ENCODE data around the gene MTPN.

The MTPN gene

DNA sequence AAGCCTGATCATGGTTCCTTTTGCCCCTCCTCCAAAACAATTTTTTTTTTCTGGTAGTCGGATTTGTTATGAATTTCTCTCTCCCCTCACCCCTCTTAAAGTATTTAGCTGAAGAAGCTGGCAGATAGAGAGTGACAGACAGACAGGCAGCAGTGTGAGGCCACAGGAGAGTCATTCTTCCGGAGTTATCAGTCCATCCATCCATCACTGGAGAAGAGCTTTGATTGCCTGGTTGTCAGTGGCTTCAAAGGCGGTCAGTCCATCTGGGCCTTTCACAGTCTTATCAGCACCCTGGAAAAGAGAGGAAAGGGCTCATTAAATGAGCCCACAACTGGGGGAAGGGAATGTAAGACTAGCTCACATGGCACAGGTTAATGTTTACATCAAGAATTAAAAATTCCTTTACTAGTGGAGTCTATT is 47.4 kb downstream of the MTPN start:
- TF ChIP-seq, protein P1, sequence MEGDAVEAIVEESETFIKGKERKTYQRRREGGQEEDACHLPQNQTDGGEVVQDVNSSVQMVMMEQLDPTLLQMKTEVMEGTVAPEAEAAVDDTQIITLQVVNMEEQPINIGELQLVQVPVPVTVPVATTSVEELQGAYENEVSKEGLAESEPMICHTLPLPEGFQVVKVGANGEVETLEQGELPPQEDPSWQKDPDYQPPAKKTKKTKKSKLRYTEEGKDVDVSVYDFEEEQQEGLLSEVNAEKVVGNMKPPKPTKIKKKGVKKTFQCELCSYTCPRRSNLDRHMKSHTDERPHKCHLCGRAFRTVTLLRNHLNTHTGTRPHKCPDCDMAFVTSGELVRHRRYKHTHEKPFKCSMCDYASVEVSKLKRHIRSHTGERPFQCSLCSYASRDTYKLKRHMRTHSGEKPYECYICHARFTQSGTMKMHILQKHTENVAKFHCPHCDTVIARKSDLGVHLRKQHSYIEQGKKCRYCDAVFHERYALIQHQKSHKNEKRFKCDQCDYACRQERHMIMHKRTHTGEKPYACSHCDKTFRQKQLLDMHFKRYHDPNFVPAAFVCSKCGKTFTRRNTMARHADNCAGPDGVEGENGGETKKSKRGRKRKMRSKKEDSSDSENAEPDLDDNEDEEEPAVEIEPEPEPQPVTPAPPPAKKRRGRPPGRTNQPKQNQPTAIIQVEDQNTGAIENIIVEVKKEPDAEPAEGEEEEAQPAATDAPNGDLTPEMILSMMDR (IDR thresholded peaks at IDR 0.05; ENCODE audit: insufficient read depth, low read length, missing control alignments), result no peak
- ChIA-PET CTCF (interaction anchor here (1.1 to 1.3 kb wide), 2 partner anchors 11 to 284 kb away, joined by 3 to 4 read pairs; no protein-coding TSS in a partner anchor), POLR2A (no interaction called here)
- H3K4me3 ChIP-seq (ENCODE audit: low read depth, low read length), result no peak overlapping the region
- DNase-seq (ENCODE audit: low read depth, low spot score), result no peak

DNA sequence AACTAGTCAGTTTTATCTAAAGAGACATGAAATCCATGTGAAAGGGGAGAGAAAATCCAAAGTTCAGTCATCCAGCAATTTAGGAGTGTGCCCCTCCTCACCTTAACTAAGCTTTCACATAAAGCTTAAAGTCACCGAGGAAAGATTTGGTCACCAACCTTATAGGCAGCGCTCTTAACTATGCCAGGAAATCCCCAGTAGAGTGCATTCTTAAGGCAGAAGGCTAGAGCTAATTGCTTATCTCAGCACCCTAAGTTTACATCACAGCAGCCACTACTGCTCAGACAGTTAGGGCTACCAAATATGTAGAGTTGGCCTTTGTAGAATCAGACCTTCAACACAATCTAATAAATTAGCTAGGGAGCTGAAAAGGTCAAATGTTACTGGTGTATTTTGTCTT is 47.9 kb downstream of the MTPN start:
- ChIA-PET POLR2A (no interaction called here), CTCF (interaction anchor here (1.3 kb wide), 1 partner anchor 283 kb away, joined by 4 read pairs; no protein-coding TSS in a partner anchor)
- TF ChIP-seq, protein P1 (IDR thresholded peaks at IDR 0.05; ENCODE audit: insufficient read depth, low read length, missing control alignments), result no peak
- DNase-seq (ENCODE audit: low read depth, low spot score), result no peak
- no peak overlapping the region for H3K4me3 ChIP-seq (ENCODE audit: low read depth, low read length)

DNA sequence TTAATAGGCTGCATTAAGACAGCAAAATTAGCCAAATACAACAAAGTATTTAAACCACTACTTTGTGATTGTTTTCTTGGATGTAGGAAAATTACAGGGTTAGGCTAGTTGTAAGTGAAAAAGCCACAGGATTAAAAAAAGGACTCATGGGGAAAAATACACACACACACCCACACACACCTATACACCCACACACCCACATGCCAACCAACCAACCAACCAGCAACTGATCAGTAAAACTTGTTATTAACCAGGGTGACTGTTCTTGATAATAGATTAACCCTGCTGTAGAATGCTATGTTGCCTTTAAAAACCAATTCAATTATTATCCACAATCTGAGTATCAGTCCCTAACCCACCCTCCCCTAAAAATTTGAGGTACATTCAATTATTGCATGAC is 49.0 kb downstream of the MTPN start:
- TF ChIP-seq, protein P1 (IDR thresholded peaks at IDR 0.05; ENCODE audit: insufficient read depth, low read length, missing control alignments), result no peak
- no peak for DNase-seq (ENCODE audit: low read depth, low spot score)
- H3K4me3 ChIP-seq (ENCODE audit: low read depth, low read length), result no peak overlapping the region
- ChIA-PET CTCF (interaction anchor here (1.3 kb wide), 1 partner anchor 282 kb away, joined by 4 read pairs; no protein-coding TSS in a partner anchor), POLR2A (no interaction called here)

DNA sequence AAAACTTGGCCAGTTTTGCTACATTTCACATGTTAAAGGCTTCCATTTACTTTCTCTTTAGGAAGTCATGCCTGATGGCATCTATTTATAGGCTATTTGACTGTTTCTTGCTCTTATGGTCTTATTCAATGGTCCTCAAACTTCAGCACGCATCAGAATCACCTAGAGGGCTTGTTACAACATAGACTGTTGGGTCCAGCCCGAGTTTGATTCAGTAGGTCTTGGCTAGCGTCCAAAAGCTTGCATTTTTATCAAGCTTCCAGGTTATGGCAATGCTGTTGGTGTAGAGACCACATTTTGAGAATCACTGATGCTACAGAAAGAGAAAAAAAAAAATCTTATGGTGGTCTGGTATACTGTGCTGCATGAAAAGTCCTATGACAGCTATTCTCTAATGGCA is 51.9 kb downstream of the MTPN start:
- ChIA-PET CTCF (no interaction called here), POLR2A (interaction anchor here (0.7 kb wide), 1 partner anchor 510 kb away, joined by 3 read pairs; no protein-coding TSS in a partner anchor)
- DNase-seq (ENCODE audit: low read depth, low spot score), result no peak
- no peak overlapping the region for H3K4me3 ChIP-seq (ENCODE audit: low read depth, low read length)
- TF ChIP-seq, protein P1 (IDR thresholded peaks at IDR 0.05; ENCODE audit: insufficient read depth, low read length, missing control alignments), result no peak

DNA sequence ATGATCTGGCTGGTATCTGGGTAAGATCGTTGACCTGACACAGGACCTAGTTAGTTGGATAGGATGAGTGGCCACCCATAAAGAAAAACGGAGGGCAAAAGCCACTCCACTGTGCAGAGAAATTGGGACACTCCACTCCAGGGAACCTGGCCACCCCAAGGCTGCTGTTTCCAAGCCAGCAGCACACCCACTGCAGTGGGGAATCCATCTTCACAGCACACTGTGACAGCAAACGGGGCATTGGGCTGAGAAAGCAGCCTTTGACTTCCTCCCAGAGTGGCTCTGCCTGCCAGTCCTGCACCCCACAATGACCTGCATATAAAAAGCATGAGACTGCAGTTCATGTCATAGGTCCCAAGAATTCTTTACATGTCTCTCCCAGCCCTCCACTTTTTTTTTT is 52.9 kb downstream of the MTPN start:
- no peak for DNase-seq (ENCODE audit: low read depth, low spot score)
- POLR2A ChIA-PET, result interaction anchor here (0.7 kb wide), 1 partner anchor 511 kb away, joined by 3 read pairs; no protein-coding TSS in a partner anchor
- CTCF ChIA-PET, result no interaction called here
- no peak overlapping the region for H3K4me3 ChIP-seq (ENCODE audit: low read depth, low read length)
- TF ChIP-seq, protein P1 (IDR thresholded peaks at IDR 0.05; ENCODE audit: insufficient read depth, low read length, missing control alignments), result no peak

DNA sequence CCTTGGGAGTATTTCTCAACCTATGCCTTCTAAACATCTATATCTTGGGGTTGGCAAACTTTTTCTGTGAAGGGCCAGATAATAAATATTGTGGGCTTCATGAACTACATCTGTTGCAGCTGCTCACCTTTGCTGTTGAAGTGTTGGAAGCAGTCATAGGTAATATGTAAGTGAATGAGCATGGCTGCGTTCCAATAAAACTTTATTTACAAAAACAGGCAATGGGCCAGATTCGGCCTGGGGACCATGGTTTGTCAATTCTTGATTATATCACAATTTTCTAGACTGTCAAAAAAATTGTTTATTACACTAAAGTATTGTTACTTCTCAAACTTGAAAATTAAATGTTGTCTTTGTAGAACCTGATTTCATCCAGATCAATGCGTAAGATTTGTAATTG is 54.9 kb downstream of the MTPN start:
- ChIA-PET CTCF (no interaction called here), POLR2A (no interaction called here)
- TF ChIP-seq, protein P1 (IDR thresholded peaks at IDR 0.05; ENCODE audit: insufficient read depth, low read length, missing control alignments), result no peak

More for the DNA sequence above, 54.9 kb downstream of the MTPN start:
- no peak overlapping the region for H3K4me3 ChIP-seq (ENCODE audit: low read depth, low read length)
- no peak for DNase-seq (ENCODE audit: low read depth, low spot score)
